Measurements from ENCODE around the gene KIAA0319L.

Gene KIAA0319L

GRCh38 chr1:35535243-35535642 lies 22.0 kb downstream of the KIAA0319L start:
- no peak for DNase-seq

DNA sequence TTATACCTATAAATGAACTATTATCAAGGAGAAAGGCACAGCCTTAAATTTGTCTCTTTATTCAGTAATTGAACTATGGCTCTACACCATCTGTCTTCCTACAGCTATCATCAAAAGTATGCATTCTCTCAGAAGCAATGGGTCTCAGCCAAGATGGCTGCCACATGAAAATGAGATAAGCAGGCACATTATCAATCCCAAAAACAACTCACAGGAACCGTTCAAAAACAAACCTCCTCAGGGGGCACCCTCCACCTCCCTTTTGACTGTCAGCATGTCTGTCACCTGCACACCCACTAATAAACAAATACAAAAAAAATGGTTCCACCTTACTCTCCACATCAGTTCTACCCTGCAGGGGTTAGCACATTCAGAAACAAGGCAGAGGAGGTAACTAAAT lies 23.6 kb downstream of the KIAA0319L start:
- no peak for DNase-seq

GRCh38 chr1:35532497-35533223 lies 24.5 kb downstream of the KIAA0319L start:
- DNase-seq, result no peak

DNA sequence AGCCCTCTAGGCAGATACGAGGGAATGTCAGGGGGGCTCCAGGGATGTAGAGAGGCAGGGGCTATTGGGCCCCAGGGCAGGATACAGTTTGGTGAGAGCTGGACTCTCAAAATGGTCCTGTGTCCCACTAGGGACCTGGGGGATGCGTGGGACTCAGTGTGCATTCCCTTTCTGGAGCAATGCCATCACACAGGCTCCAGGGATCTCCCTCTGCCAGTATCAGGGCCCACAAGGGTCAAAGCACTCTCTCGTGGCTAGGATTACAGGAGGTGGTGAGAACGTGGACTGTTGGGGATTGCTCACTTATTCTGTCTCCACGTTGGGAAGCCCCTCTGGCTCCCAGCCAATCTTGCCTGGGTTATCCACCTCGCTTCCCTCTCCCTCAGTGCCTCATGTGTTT lies 25.8 kb downstream of the KIAA0319L start:
- DNase-seq, result no peak

DNA sequence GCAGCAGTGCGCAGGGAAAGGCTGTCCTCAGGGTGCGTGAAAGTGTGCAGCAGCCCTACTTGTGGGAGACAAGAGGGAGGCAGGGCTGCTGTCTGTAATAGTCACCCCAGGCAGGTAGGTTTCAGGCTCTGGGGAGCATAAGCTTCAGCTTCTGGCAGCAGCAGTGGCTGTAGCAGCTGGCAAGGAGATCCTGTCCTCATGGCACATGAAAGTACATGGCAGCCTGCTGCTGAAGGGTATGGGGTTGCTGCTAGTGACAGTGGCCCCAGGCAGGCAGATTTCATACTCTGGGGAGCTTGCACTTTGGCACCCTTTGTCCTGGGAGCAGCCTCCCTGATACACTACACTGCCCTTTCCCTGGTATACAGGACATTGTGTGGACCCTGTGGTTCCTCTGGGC lies 26.3 kb downstream of the KIAA0319L start:
- DNase-seq, result no peak

GRCh38 chr1:35530168-35530567 lies 27.0 kb downstream of the KIAA0319L start:
- no peak for DNase-seq

- no peak for DNase-seq
Measured at GRCh38 chr1:35524106-35524505, 33.1 kb downstream of the KIAA0319L start.

- DNase-seq, result no peak
Measured at GRCh38 chr1:35519432-35519831, 37.8 kb downstream of the KIAA0319L start.

DNA sequence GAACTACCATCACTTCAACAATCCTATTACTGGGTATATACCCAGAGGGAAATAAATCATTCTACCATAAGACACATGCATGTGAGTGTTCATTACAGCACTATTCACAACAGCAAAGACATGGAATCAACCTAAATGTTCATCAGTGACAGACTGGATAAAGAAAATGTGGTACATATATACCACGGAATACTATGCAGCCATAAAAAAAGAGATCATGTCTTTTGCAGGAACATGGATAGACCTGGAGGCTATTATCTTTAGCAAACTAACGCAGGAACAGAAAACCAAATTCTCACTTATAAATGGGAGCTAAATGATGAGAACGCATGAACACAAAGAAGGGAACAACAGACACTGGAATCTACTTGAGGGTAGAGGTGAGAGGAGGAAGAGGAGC lies 39.0 kb downstream of the KIAA0319L start:
- DNase-seq, result no peak

DNA sequence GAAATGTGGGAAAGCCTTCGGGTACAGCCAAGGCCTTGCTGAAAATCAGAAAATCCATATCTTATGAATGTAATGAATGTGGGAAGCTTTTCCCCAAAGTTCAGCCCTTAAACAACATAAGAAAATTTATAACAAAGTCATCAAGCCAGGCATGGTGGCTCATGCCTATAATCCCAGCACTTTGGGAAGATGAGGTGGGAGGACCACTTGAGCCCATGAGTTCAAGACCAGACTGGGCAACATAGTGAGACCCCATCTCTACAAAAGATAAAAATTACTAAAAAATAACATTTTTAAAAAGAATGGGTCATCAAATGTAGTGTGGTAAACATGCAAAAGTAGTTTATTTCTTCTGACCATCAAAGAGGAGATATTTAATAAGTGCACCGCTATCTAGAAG lies 45.9 kb downstream of the KIAA0319L start:
- no peak for DNase-seq

- DNase-seq, result no peak
Measured at GRCh38 chr1:35509558-35509957, 47.6 kb downstream of the KIAA0319L start.

DNA sequence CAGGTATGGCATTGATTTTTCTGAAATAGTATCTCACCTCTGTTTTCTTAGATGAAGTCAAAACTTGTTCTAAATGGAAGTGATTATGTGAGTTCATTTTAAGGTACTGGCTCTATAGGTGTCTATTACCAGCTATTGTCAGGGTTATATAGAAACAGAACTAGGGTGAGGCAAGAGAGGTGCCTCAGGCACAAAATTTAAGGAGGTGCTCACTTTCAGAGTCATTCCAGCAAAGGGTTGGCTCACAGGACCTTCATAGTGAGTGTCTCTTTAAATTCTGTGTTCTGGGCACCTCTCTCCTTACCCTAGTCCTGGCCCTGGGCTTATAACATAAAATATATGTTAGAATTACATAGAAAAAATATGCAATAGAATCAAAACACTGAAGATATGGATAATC lies 49.3 kb downstream of the KIAA0319L start:
- no peak for DNase-seq

DNA sequence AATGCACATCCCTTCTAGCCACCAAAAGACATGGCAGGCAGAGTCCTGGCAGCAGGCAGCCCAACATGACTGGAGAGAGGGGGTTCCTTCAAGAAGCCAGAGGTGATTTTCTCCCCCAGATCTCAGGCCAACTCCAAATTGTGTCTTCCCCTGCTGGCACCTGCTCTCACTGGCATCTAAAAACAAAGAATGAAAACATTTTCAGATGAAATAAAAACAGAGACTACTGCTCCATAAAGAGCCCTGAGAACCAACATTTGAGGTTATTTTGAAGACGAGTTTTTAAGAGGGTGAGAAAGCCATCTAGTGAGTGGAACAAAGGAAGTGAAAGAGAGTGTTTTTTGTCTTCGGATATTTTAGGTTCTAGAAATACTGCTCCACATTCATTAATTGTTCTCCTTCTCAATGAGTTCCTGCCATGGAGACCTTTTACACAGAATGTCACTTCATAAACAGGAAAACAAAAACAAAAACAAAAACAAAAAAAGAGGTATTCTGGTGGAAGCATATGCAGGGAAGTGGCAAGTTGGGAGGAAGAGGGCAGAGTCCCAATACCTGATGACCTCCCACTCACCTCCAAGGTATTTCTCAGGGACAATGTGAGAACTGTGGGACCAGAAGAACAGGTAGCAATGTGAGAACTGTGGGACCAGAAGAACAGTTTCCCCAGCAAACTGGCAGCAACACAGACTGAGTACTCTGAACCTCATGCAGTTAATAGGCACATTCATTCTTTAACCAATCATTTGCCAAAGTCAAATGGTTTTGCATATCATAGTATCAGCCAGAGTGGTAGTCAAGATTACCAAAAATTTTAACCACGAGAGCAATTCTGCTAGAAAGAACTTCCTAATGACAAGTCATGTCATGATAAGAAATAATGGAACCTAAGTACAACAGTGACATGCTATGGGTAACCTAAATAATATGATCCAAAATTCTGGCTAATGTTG lies 50.0 kb downstream of the KIAA0319L start:
- DNase-seq, result no peak

DNA sequence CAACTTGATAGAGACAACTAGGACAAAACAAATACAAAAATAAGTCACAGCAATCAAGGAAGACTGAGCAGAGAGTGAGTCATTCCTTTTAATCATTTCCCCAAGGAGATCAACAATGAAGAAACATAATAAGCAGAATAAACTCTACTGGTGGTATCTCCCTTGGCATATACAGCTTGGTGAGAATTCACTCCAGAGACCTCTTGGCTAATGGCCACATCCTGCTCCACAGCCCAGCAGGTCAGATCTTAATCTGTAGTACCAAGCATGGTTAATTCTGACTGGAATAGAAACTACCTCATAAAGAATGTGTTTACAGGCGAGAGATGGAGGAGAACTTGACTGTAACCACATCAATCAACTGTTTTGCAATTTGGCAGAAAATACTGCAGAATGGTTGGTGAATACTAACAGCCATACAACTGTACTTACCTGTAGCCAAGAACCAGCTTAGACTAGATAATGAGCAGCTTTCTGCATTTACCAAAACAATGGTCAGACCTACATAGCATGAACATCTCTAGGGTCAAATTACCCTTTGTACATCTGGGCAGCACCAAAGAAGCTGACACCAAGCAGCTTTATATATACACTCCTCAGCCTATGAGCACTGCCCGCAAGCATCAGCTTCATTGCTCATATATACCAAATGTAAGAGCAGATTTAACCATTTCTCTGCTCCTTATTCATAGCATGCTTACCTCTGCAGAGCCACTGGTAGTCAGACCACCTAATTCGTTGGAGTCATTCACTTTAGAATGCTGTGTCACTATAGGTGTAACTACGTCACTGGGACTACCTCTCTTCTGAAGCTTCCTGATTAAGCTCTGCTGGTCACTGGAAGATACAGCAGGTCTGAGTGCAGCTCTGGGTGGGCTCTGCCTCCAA lies 51.0 kb downstream of the KIAA0319L start:
- peak; percentile 17 for DNase-seq

GRCh38 chr1:35502242-35502641 lies 55.0 kb downstream of the KIAA0319L start:
- no peak for DNase-seq

DNA sequence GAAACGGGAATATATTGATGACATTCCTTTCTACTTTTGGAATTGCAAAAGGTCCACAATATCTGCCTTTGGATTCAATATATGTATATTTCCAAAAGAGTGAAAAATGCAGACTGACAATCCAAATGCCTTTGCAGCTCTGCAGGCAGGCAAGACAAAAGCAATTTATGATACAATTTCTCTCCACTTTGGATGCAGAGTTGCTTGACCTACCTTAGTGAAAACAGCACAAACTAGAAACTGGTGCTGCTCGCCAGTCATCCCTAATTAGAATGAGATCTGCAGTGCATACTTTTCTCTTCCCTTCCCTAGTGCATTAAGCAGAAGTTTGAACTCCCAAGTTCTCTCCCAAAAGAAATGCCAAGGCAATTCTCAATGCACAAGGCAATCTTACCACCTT lies 56.8 kb downstream of the KIAA0319L start:
- no peak for DNase-seq

- DNase-seq, result no peak
Measured at GRCh38 chr1:35499652-35500176, 57.5 kb downstream of the KIAA0319L start.

GRCh38 chr1:35499231-35499630 lies 58.0 kb downstream of the KIAA0319L start:
- no peak for DNase-seq

DNA sequence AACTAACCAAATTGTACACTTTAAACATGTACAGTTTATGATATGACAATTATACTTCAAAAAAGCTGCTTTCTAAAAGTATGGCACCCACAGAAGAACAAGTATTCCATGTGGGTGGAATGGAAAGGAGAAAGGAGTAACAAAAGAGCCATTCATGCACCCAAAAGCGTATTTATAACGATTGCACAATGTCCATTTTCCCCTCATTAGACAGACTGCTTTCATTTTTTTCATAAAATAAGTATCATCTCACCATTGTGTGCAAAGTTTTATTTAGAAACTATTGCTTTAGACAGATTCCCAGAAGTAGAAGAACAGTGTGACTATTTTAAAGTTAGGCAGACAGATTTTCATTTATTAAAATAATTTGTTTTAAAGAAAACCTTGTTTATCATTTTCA lies 59.6 kb downstream of the KIAA0319L start:
- no peak for DNase-seq

DNA sequence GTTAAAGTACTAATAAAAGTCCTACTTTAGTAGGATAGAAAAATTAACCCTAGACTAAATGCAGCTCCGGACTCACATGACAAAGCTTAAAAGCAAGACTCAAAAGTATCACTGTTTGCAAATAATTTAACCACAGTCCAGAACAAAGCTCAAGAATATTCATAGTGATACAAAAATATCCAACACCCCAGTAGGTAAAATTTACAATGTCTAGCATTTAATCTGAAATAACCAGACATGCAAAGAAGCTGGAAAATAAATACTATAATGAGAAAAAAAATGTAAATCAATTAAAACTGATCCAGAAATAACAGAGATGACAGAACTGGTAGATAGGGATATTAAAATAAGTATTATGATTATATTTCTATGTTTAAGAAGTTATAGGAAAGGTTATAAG lies 67.0 kb downstream of the KIAA0319L start:
- no peak for DNase-seq

GRCh38 chr1:35488336-35488735 lies 68.9 kb downstream of the KIAA0319L start:
- no peak for DNase-seq

DNA sequence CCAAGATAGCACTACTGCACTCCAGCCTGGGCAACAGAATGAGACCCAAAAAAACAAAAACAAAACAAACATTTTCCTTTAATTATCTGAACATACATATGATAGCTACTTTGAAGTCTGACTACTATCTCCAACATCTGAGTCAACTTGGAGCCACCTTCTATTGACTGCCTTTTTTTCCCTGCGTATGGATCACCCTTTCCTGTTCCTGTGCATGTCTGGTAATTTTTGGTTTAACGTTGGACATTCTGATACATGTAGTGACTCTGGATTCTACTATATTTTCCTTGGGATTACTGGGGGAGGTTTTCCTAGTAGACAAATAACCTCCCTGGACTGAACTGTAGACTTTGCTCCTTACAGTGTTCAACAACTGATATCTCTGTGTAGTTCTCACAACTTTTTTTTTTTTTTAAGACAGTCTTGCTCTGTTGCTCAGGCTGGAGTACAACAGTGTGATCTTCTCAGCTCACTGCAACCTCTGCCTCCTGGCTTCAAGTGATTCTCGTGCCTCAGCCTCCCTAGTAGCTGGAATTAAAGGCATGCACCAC lies 70.3 kb downstream of the KIAA0319L start:
- no peak for DNase-seq

- DNase-seq, result no peak
Measured at GRCh38 chr1:35481229-35481628, 76.0 kb downstream of the KIAA0319L start.
